Epithelial cell of esophagus (primary cell): ENCODE measurements around the gene LENG8.

Experiments
- DNase-seq: peaks from one replicate; pipeline ENCODE4 v3.0.0; 2010; ENCODE audit warnings: low read depth
- H3K4me3 ChIP-seq: 2 replicates; pipeline ENCODE4 v1.5.1; 2011; ENCODE audit warnings: mild to moderate bottlenecking, low read length, control low read depth
- TF ChIP-seq, protein P1 (sequence below): IDR thresholded peaks from 2 replicates; pipeline ENCODE4 v1.5.1; 2011; ENCODE audit warnings: low read depth, mild to moderate bottlenecking, low read length, control low read depth, inconsistent platforms; ENCODE audit not compliant: insufficient read depth; ENCODE audit errors: missing control alignments

Gene LENG8

DNA sequence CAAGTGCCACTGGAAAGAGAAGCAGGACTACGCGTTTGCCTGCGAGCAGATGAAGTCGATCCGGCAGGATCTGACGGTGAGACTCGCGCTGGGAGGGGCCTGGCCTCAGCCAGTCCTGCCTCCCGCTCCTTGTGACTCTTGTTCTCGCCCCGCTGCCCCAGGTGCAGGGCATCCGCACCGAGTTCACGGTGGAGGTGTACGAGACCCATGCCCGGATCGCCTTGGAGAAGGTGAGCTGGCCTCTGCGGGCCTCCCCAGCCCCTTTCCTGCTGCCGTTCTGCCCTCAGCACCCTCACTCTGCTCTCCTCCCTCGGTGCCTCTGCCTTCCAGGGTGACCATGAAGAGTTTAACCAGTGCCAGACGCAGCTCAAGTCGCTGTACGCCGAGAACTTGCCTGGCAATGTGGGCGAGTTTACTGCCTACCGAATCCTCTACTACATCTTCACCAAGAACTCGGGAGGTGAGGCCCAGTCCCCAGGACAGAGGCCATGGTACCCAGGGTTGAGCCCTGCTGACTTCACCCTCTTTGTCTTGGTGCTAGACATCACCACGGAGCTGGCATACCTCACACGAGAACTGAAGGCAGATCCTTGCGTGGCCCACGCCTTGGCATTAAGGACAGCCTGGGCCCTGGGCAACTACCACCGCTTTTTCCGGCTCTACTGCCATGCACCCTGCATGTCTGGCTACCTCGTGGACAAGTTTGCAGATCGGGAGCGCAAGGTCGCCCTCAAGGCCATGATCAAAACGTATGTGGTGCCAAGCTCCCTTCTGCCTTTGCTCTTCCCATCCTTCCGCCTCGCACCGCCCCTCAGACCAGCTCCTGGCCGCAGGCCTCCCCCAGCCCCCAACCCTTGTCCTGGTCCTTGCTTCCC is 9.0 kb downstream of the LENG8 start:
- no peak for DNase-seq
- TF ChIP-seq, protein P1, sequence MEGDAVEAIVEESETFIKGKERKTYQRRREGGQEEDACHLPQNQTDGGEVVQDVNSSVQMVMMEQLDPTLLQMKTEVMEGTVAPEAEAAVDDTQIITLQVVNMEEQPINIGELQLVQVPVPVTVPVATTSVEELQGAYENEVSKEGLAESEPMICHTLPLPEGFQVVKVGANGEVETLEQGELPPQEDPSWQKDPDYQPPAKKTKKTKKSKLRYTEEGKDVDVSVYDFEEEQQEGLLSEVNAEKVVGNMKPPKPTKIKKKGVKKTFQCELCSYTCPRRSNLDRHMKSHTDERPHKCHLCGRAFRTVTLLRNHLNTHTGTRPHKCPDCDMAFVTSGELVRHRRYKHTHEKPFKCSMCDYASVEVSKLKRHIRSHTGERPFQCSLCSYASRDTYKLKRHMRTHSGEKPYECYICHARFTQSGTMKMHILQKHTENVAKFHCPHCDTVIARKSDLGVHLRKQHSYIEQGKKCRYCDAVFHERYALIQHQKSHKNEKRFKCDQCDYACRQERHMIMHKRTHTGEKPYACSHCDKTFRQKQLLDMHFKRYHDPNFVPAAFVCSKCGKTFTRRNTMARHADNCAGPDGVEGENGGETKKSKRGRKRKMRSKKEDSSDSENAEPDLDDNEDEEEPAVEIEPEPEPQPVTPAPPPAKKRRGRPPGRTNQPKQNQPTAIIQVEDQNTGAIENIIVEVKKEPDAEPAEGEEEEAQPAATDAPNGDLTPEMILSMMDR: no peak
- no peak overlapping the region for H3K4me3 ChIP-seq

DNA sequence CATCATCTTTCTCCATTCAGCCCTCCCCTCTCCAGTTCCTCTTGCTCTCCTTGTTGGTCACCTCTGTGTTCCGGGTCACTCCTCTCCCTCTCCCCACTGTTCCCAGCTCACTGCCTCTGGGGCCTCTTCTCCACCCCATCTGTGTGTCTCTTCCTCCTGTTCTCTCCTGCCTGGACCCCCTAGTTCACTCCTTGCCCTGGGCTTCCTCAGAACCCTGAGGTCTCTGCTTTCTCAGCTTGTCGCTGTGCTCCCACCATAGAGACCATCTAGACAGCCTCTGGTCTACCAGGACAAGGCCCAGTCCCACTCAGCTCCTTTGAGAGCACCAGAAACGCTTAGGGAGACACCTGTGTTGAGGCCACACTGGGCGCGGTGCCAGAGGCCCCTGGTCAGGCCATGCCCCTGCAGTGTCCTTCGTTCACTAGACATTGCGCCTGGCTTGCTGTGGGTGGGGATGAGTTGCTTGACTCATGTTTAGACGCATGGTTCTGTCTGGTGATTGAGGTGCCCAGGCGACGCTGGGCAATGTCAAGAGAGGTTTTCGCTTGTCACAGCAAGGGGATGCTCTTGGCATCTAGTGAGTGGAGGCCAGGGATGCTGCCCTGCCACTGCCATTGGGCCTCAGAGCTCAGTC is 9.8 kb downstream of the LENG8 start:
- TF ChIP-seq, protein P1: no peak
- H3K4me3 ChIP-seq: no peak overlapping the region
- DNase-seq: no peak

DNA sequence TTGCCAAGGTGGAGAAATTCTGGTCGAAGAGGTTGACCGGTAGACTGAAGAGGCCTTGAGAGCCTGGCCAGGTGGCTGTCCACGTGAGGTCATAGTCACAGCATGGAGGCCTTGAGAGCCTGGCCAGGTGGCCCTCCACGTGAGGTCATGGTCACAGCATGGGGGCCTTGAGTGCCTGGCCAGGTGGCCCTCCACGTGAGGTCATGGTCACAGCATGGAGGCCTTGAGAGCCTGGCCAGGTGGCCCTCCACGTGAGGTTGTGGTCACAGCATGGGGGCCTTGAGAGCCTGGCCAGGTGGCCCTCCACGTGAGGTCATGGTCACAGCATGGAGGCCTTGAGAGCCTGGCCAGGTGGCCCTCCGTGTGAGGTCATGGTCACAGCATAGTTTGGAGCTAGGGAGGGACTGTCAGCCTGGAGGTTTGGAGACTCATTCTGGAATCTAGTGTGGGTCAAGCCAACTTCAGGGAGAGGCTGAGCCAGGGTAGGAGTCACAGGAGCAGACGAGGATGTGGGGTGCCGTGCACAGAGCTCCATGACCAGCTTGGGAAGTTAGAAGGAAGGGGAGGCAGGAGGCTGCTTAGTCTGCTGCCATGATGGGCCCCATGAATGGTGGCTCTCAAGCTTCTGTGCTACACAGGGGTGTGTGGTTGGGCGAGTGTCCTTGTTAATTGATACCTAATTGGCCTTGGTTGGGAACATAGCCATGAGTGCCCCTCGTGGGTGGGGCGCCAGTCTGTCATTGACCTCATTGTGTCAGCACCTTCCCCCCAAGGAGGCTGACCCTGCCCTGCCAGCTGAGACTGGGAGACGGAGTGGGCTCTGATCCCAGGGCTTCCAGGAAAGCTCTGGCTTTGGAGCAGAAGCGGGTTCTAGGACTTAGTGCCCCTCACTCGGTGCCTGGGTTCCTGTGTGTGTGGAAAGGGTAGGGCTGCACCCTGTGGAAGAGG is 10.6 kb downstream of the LENG8 start:
- TF ChIP-seq, protein P1: no peak
- H3K4me3 ChIP-seq: no peak overlapping the region
- DNase-seq: no peak

DNA sequence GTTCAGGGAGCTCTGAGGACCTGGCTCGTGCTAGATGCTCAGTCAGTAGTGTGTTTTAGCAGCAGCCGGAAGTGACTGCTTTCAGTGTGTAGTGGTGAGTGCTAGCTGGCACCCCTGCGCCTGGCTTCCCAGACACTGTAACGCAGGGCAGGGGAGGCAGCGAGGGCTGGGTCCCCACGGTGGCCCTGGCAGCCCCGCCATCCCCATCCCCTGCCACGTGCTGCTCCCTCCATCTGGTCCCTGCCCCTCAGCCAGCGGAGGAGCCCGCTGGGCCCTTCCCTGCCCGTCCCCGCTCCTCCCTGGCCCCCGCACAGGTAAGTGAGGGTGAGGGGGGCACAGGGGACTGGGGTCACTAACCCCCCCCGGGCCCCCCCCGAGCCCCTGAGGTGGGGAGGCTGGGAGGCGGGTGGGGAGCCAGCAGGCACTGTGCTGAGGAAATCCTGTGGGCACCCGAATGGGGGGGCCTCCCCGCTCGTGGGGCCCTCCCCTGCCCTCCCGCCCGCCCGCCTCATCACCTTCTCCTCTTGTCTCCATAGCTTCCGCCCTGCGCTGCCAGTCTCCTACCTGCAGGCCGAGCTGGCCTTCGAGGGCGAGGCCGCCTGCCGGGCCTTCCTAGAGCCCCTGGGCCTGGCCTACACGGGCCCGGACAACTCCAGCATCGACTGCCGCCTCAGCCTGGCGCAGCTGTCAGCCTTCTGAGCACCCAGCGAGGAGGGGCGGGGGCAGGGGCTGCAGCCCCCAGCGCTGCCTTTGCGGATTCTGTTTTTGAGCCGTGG is 11.4 kb downstream of the LENG8 start:
- TF ChIP-seq, protein P1: no peak
- no peak overlapping the region for H3K4me3 ChIP-seq
- no peak for DNase-seq

DNA sequence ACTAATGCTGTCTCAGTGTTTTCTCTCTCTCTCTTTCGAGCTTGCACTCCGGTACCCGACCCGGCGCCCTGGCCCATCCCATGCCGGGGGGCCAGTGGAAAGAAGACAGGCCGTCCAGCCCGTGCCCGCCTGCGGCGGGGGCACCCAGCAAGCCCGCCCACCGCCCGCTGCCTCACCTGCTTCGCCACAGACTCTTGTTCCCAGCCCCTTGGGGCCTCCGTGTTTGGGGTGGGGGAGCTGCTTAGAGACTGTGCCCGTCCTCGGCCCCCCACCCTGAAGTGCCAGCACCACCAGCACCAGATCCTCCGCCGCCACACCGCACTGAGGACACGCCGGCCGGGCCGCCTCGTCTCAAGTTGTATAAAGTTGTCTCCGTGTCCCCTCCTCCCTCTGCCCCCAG is 12.2 kb downstream of the LENG8 start:
- TF ChIP-seq, protein P1: no peak
- DNase-seq: no peak
- no peak overlapping the region for H3K4me3 ChIP-seq

DNA sequence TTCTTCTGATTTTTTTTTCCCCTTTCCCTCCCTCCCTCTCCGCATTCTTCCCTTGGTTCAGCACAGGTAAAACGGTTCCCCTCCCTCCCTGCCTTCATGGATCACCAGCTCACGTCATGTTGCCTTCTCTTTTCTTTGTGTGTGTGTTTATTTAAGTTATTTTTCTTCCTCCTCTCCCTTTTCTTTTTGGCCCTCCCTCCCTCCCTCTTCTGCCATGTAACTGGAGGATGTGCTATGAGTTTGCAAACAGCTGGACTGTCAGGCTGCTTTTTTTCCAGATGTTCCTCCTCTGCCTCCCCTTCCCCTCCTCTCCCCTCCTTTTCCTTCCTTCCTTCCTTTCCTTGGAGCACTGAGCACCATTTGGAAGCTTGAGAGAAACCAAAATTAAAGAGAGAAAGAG is 12.6 kb downstream of the LENG8 start:
- H3K4me3 ChIP-seq: no peak overlapping the region
- no peak for DNase-seq
- TF ChIP-seq, protein P1: no peak
